ACHN (cell line): Measurements from ENCODE around the gene LYSET.
"Not testable (repeated sequence)": the region's sequence is repeated elsewhere in the genome, so short reads cannot be mapped to it uniquely, and the experiment has no call there.

Source experiments
- DNase-seq: peaks from one replicate; pipeline ENCODE4 v3.0.0-alpha.2; 2015
- in situ Hi-C: cut with HindIII; loops from 2 replicates; pipeline ENCODE4 v1.10.0; 2017; ENCODE audit warnings: low sequenced_read_pairs, low pct_ligation_motif_present, low pct_unique_long_range_greater_than_20kb

The LYSET gene

GRCh38 chr14:93207468-93208308 is 22.6 kb downstream of the LYSET start:
- DNase-seq = peak; percentile 59
- in situ Hi-C loops = no loop called here

GRCh38 chr14:93212432-93212831 is 27.3 kb downstream of the LYSET start:
- in situ Hi-C loops = no loop called here
- DNase-seq = no peak

- no peak for DNase-seq
- in situ Hi-C loops = no loop called here
Measured at GRCh38 chr14:93214598-93214997, 29.5 kb downstream of the LYSET start.

GRCh38 chr14:93219103-93219726 is 34.1 kb downstream of the LYSET start:
- peak; percentile 65 for DNase-seq
- in situ Hi-C loops = no loop called here

- in situ Hi-C loops = no loop called here
- DNase-seq = no peak
Measured at GRCh38 chr14:93220509-93220908, 35.4 kb downstream of the LYSET start.

- in situ Hi-C loops = no loop called here
- DNase-seq = no peak
Measured at GRCh38 chr14:93223565-93223964, 38.4 kb downstream of the LYSET start.

- in situ Hi-C loops = no loop called here
- no peak for DNase-seq
Measured at GRCh38 chr14:93228550-93228949, 43.4 kb downstream of the LYSET start.

GRCh38 chr14:93230539-93230938 is 45.4 kb downstream of the LYSET start:
- no peak for DNase-seq
- in situ Hi-C loops = no loop called here

- in situ Hi-C loops = no loop called here
- peak; percentile 59 for DNase-seq
Measured at GRCh38 chr14:93231129-93231979, 46.2 kb downstream of the LYSET start.

GRCh38 chr14:93232159-93232558 is 47.0 kb downstream of the LYSET start:
- no peak for DNase-seq
- in situ Hi-C loops = no loop called here

- in situ Hi-C loops, DNase-seq: not testable (repeated sequence)
Measured at GRCh38 chr14:93233078-93233477, 48.0 kb downstream of the LYSET start.

GRCh38 chr14:93234798-93235197 is 49.7 kb downstream of the LYSET start:
- in situ Hi-C loops = no loop called here
- peak; percentile 29 for DNase-seq
